Measurements from ENCODE around the gene WDSUB1. TPM values are rescaled to one million over a fixed set of nuclear protein-coding genes. Genes with fewer than 3 reads are reported as not detected.

Gene WDSUB1
- total and polyA plus RNA-seq, 2 of the 4 experiments (the other 2 are of a cell fraction): 4.8 to 5.2 TPM

DNA sequence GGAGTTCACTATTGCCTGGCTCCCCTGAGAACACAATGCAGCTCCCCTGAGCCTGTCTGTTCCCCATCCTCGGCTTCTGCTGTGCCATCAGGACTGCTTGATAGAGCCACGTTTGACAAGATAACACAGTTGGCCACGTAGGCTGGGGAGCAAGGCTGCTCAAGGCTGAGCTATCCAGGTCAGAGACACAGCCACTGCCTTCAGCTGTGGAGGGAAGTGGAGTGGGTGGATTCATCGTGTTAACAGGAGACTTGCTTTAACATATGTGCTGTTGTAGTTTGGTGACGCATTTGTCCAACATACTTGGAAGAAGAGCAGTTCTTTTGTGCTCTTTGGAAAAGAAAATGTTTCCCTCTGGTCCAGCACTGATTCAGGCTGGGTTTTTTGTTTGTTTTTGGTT, 68.8 kb downstream of the WDSUB1 start:
- Histone ChIP-seq H3K4ac (ENCODE audit: low read depth, low read length) (no peak overlapping the region), H3K9ac (ENCODE audit: low read depth, low read length) (no peak overlapping the region), H3K9me1 (ENCODE audit: insufficient read depth, low read length) (peaks cover 11% of the 10 kb centered on the region; the same call in 1 of the 2 replicates), H3K18ac (ENCODE audit: low read depth, low read length) (no peak overlapping the region), H3K9me3 (ENCODE audit: control insufficient read depth, insufficient read depth, low read length) (no peaks in the 10 kb centered on the region), H3K36me3 (ENCODE audit: control insufficient read depth, insufficient read depth, low read length) (peaks cover 52% of the 10 kb centered on the region), H2BK20ac (ENCODE audit: low read depth, low read length) (no peak overlapping the region), H3K56ac (ENCODE audit: extremely low read depth, insufficient read depth, low read length) (no peak overlapping the region), H2BK120ac (ENCODE audit: low read depth, low read length) (no peak overlapping the region), H2BK15ac (ENCODE audit: low read depth, low read length) (no peak overlapping the region), H3K4me2 (ENCODE audit: low read depth, low read length) (no peak overlapping the region), H4K91ac (ENCODE audit: insufficient read depth, low read depth, low read length) (no peak overlapping the region), H3K4me3 (ENCODE audit: insufficient read depth, low read depth, low read length) (no peak overlapping the region), H2AK9ac (replicated peaks; ENCODE audit: low read depth, low read length, poor library complexity) (no peak overlapping the region), H4K20me1 (ENCODE audit: insufficient read depth, low read length) (no peaks in the 10 kb centered on the region), H3K27ac (ENCODE audit: insufficient read depth, low read length) (no peak overlapping the region), H3K79me1 (ENCODE audit: low read depth in 1 of 2, low read length in 2 of 2) (peaks cover 0 to 2% of the 10 kb centered on the region in 2 experiments; a peak in 2 of 4 replicates), H4K5ac (ENCODE audit: low read depth, low read length) (no peak overlapping the region), H2AK5ac (ENCODE audit: low read depth, low read length) (no peak overlapping the region), H2AFZ (replicated peaks; ENCODE audit: low read length, poor library complexity) (no peak overlapping the region), H3K14ac (replicated peaks; ENCODE audit: low read depth, low read length) (no peak overlapping the region), H2BK5ac (ENCODE audit: low read depth, low read length, poor library complexity, severe bottlenecking) (no peak overlapping the region), H3K27me3 (ENCODE audit: control insufficient read depth, insufficient read depth, low read length) (no peaks in the 10 kb centered on the region), H4K8ac (ENCODE audit: low read depth in 2 of 2, low read length in 2 of 2) (no peak overlapping the region), H3K4me1 (ENCODE audit: control insufficient read depth, insufficient read depth, low read length) (no peaks in the 10 kb centered on the region), H3K23ac (ENCODE audit: low read depth, low read length) (no peak overlapping the region)
- dilution Hi-C loops (cut with HindIII; ENCODE audit: low sequenced_read_pairs, unreplicated experiment) (no loop called here), intact Hi-C loops (cut with micrococcal nuclease) (no loop called here), in situ Hi-C loops (cut with MboI; ENCODE audit: low sequenced_read_pairs) (no loop called here)
- ChIA-PET POLR2A (ENCODE audit: unreplicated experiment) (no interaction called here), CTCF (interaction anchor here (1.3 kb wide), 1 partner anchor 9 kb away, joined by 3 read pairs; no protein-coding TSS in a partner anchor)
- 80% methylated on average over 1 of the region's 5 CpGs; no CpG with 5 or more reads in 1 of the 2 experiments for WGBS, 2 experiments (ENCODE audit: extremely low coverage in 2 of 2, insufficient read length in 1 of 2)
- TF ChIP-seq CHD1 (IDR thresholded peaks at IDR 0.05; ENCODE audit: low read depth, low read length) (no peak), MAZ (IDR thresholded peaks at IDR 0.05; ENCODE audit: borderline replicate concordance, low read depth, low read length) (no peak), BHLHE40 (IDR thresholded peaks at IDR 0.05; ENCODE audit: low read depth, low read length) (no peak), RFX5 (IDR thresholded peaks at IDR 0.05; ENCODE audit: low read depth, low read length) (no peak), CEBPB (IDR thresholded peaks at IDR 0.05; ENCODE audit: low read depth, low read length) (no peak), RCOR1 (IDR thresholded peaks at IDR 0.05; ENCODE audit: insufficient replicate concordance, low read length) (no peak), SMC3 (IDR thresholded peaks at IDR 0.05; ENCODE audit: low read depth, low read length) (no peak), FOS (IDR thresholded peaks at IDR 0.05; ENCODE audit: low read depth, low read length) (no peak), MAFK (IDR thresholded peaks at IDR 0.05; ENCODE audit: low read depth, low read length) (no peak), RAD21 (IDR thresholded peaks at IDR 0.05; ENCODE audit: low read length) (no peak), POLR2A (IDR thresholded peaks at IDR 0.05; ENCODE audit: low read depth, low read length) (no peak), MXI1 (IDR thresholded peaks at IDR 0.05; ENCODE audit: borderline replicate concordance, low read depth, low read length) (no peak), NFE2L2 (IDR thresholded peaks at IDR 0.05; ENCODE audit: low read depth, low read length) (no peak)
- TF ChIP-seq, protein P1, sequence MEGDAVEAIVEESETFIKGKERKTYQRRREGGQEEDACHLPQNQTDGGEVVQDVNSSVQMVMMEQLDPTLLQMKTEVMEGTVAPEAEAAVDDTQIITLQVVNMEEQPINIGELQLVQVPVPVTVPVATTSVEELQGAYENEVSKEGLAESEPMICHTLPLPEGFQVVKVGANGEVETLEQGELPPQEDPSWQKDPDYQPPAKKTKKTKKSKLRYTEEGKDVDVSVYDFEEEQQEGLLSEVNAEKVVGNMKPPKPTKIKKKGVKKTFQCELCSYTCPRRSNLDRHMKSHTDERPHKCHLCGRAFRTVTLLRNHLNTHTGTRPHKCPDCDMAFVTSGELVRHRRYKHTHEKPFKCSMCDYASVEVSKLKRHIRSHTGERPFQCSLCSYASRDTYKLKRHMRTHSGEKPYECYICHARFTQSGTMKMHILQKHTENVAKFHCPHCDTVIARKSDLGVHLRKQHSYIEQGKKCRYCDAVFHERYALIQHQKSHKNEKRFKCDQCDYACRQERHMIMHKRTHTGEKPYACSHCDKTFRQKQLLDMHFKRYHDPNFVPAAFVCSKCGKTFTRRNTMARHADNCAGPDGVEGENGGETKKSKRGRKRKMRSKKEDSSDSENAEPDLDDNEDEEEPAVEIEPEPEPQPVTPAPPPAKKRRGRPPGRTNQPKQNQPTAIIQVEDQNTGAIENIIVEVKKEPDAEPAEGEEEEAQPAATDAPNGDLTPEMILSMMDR (conservative IDR thresholded peaks at IDR 0.05; ENCODE audit: low read depth, low read length): no peak
- TF ChIP-seq, protein P2, sequence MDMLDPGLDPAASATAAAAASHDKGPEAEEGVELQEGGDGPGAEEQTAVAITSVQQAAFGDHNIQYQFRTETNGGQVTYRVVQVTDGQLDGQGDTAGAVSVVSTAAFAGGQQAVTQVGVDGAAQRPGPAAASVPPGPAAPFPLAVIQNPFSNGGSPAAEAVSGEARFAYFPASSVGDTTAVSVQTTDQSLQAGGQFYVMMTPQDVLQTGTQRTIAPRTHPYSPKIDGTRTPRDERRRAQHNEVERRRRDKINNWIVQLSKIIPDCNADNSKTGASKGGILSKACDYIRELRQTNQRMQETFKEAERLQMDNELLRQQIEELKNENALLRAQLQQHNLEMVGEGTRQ (IDR thresholded peaks at IDR 0.05; ENCODE audit: low read depth, low read length): no peak
- TF ChIP-seq, protein P3, sequence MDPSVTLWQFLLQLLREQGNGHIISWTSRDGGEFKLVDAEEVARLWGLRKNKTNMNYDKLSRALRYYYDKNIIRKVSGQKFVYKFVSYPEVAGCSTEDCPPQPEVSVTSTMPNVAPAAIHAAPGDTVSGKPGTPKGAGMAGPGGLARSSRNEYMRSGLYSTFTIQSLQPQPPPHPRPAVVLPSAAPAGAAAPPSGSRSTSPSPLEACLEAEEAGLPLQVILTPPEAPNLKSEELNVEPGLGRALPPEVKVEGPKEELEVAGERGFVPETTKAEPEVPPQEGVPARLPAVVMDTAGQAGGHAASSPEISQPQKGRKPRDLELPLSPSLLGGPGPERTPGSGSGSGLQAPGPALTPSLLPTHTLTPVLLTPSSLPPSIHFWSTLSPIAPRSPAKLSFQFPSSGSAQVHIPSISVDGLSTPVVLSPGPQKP (IDR thresholded peaks at IDR 0.05; ENCODE audit: borderline replicate concordance, low read depth, low read length): no peak
- DNase-seq (no peak), ATAC-seq (ENCODE audit: low read depth) (no peak)
- no TSS peak for BruUV-seq (replicated peaks)
